Esophagus (tissue), 2 donors: ENCODE measurements around the gene PTPRD. TPM values are rescaled to one million over a fixed set of nuclear protein-coding genes. Genes with fewer than 3 reads are reported as not detected.

Experiments used
- H3K27ac ChIP-seq, 2 donors: one replicate each; pipeline ENCODE4 v1.5.1; 2013; ENCODE audit warnings: low read depth in 2 of 2, mild to moderate bottlenecking in 2 of 2, inconsistent platforms in 1 of 2, low read length in 1 of 2, moderate library complexity in 1 of 2
- H3K27me3 ChIP-seq, 2 donors: one replicate each; pipeline ENCODE4 v1.6.1; 2013; ENCODE audit warnings: low read length in 2 of 2, control low read depth in 1 of 2, mild to moderate bottlenecking in 1 of 2; ENCODE audit not compliant: insufficient read depth in 2 of 2, control insufficient read depth in 1 of 2
- H3K36me3 ChIP-seq, 2 donors: one replicate each; pipeline ENCODE4 v1.6.1; 2013; ENCODE audit warnings: low read length in 1 of 2; ENCODE audit not compliant: control insufficient read depth in 2 of 2, insufficient read depth in 2 of 2
- H3K4me1 ChIP-seq, 2 donors: one replicate each; pipeline ENCODE4 v1.6.1; 2013; ENCODE audit warnings: low read length in 1 of 2; ENCODE audit not compliant: control insufficient read depth in 2 of 2, insufficient read depth in 2 of 2
- H3K4me3 ChIP-seq, 2 donors: one replicate each; pipeline ENCODE4 v1.5.1; 2013; ENCODE audit warnings: low read length in 2 of 2, mild to moderate bottlenecking in 2 of 2, low read depth in 1 of 2, moderate library complexity in 1 of 2
- H3K9me3 ChIP-seq, 2 donors: one replicate each; pipeline ENCODE4 v1.6.1; 2013; ENCODE audit warnings: mild to moderate bottlenecking in 2 of 2, low read depth in 1 of 2, low read length in 1 of 2, moderate library complexity in 1 of 2; ENCODE audit not compliant: control insufficient read depth in 2 of 2, insufficient read depth in 1 of 2
- WGBS, 2 donors: extraction: QIAGEN DNeasy Blood & Tissue Kit; methylation state at CpG; one replicate each; pipeline ENCODE4 v1.1.7; 2013; 5-methylcytosine and 5-hydroxymethylcytosine counted together
- polyA plus RNA-seq, 2 donors: library from polyadenylated mRNA; stranded (reverse); fragments of 200-250 nt; gene quantifications; one replicate each; pipeline ENCODE4 v1.2.3, GENCODE V29; 2013
- donor health status: healthy with polysubstance abuse.
- donor health status: Bipolar disorder and iron deficiency.

The PTPRD gene
- polyA plus RNA-seq, 2 donors, result 0.53 to 0.60 TPM

DNA sequence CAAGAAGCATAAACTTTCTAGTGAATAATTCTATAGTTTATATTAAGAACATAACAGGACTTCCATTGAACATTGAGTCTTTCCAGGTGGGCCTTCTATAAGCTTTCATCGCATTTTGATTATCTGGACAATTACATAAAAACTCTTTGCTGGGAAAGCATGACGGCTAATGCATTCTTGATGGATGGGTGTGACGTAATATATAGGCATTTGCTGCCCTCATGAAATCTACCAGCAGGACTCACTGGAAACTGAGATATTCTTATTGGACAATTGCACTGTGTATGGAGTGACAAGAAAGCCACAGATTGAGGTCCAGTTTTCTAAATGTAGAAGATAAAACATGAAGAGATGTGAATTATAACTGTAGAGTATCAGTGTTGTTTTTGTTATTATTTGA is 15.0 kb downstream of the PTPRD start:
- no peaks in the 10 kb centered on the region for H3K4me1 ChIP-seq
- H3K27me3 ChIP-seq, result no peaks in the 10 kb centered on the region
- WGBS, 2 donors, result 67 to 68% methylated on average over 3 of the region's 3 CpGs
- H3K27ac ChIP-seq, result no peak overlapping the region
- H3K4me3 ChIP-seq, result no peak overlapping the region
- no peaks in the 10 kb centered on the region for H3K9me3 ChIP-seq
- H3K36me3 ChIP-seq, result no peaks in the 10 kb centered on the region

DNA sequence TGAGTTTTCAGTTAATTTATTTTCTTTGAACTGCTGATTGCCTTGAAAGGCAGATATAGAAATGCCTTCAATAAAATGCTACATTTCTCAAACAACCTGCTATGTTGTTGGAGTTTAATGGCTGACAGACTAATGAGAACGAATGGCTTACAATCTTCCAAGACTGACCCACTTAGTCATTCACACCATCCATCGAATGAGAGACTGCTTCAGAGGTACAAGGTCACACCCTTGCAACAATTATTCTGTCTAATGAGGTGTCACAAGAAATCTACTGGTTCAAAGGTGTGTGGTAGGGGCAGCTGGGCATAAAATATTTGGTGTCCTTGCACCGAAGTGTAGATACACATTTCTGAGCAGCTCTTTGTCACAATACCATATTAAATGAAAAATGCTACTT is 18.3 kb downstream of the PTPRD start:
- WGBS, 2 donors, result 40 to 45% methylated on average over 3 of the region's 3 CpGs
- Histone ChIP-seq H3K36me3 (no peaks in the 10 kb centered on the region), H3K27me3 (no peaks in the 10 kb centered on the region)

DNA sequence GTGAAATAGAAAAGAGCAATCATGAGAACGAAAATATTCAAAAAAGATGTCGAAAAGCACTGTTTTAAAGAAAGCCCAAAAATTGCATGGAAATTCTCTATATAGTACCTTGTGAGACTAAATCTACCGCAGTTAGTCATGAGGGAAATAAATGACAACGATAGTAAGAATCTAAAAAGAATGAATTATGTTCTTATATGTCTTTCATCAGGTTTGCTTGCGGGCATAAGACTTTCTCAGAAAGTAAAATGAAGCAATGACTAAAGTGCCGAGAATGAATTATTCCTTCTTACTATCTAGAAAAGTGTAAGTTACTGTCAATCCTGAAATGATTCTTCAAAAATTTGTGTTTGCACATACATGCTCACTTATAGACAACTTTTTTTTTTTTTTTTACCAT is 26.4 kb downstream of the PTPRD start:
- no peaks in the 10 kb centered on the region for H3K9me3 ChIP-seq
- H3K4me1 ChIP-seq, result no peaks in the 10 kb centered on the region
- H3K36me3 ChIP-seq, result no peaks in the 10 kb centered on the region
- no peaks in the 10 kb centered on the region for H3K27me3 ChIP-seq
- H3K27ac ChIP-seq, result no peak overlapping the region
- no peak overlapping the region for H3K4me3 ChIP-seq
- WGBS, 2 donors, result 87 to 89% methylated on average over 6 of the region's 6 CpGs

More for the DNA sequence above, 18.3 kb downstream of the PTPRD start:
- Histone ChIP-seq H3K27ac (no peak overlapping the region), H3K4me3 (no peak overlapping the region), H3K9me3 (no peaks in the 10 kb centered on the region), H3K4me1 (no peaks in the 10 kb centered on the region)

DNA sequence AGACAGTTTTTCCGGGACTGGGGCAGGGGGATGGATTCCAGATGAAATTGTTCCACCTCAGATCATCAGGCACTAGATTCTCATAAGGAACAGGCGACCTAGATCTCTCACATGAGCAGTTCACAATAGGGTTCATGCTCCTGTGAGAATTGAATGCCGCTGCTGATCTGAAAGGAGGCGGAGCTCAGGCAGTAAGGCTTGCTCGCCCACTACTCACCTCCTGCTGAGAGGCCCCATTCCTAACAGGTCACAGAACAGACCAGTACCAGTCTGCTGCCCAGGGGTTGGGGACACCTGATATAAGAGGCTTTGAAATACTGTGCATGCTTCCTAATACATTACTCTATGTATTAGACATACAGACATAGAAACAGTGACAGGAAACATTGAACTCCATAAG is 41.1 kb downstream of the PTPRD start:
- Histone ChIP-seq H3K36me3 (no peaks in the 10 kb centered on the region), H3K4me1 (no peaks in the 10 kb centered on the region), H3K27ac (no peak overlapping the region), H3K27me3 (no peaks in the 10 kb centered on the region), H3K4me3 (no peak overlapping the region), H3K9me3 (no peaks in the 10 kb centered on the region)
- 78 to 84% methylated on average over 5 of the region's 5 CpGs for WGBS, 2 donors

DNA sequence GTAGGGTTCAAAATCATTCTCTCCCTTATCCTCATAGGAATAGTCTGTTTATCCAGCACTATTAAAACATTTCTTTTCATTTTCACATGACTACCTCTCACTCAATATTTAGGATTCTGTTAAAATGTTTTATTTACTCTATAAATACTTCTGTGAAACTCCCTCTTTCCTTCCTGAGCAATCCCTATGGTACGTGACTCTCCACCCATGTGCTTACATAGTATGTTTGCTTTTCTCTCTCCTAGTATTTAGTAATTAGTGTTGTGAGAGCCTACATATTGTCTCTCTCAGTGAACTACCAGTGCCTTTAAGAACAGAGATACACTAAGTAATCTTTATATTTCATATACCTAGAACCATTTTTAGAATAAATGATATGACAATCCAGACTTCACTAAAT is 46.0 kb downstream of the PTPRD start:
- Histone ChIP-seq H3K36me3 (no peaks in the 10 kb centered on the region), H3K4me1 (no peaks in the 10 kb centered on the region), H3K4me3 (no peak overlapping the region), H3K27ac (no peak overlapping the region), H3K27me3 (no peaks in the 10 kb centered on the region), H3K9me3 (no peaks in the 10 kb centered on the region)
- 32 to 52% methylated on average over 1 of the region's 1 CpG for WGBS, 2 donors

DNA sequence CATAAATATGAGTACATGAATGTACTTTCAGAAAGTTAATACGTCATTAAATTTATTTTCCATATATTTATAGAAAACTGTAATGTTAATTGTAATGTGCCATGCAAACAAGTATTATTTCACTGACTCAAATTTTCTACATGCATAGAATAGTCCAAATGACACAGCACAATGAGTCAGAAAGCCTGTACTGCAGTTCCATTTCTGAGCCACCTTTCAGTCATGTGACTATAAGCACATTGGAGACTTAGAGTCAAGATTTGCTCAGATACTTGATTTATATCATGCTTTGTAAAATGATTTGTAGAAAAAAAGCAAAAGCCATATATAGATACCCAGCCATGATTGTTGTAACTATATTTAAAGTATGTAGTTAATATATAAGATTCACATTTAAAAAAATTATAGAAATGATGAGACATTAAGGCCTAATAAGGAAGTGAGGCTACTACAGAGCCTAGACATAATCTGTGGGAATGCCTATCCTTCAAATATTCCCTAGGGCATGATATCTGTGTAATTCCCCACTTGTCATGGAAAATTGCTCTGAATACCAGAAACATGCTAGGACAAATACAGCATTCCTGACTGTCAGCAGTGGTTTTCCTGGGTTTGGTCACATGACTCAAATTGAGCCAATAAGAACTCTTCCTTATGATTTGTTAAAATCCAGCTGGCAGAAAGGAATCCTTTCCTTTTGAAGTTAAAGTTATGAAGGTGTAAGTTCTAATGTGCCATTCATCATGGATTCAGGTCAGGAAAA is 50.0 kb downstream of the PTPRD start:
- Histone ChIP-seq H3K27ac (no peak overlapping the region), H3K4me1 (no peaks in the 10 kb centered on the region), H3K4me3 (no peak overlapping the region), H3K36me3 (no peaks in the 10 kb centered on the region), H3K9me3 (no peaks in the 10 kb centered on the region), H3K27me3 (no peaks in the 10 kb centered on the region)
- 71 to 80% methylated on average over 1 of the region's 1 CpG for WGBS, 2 donors

DNA sequence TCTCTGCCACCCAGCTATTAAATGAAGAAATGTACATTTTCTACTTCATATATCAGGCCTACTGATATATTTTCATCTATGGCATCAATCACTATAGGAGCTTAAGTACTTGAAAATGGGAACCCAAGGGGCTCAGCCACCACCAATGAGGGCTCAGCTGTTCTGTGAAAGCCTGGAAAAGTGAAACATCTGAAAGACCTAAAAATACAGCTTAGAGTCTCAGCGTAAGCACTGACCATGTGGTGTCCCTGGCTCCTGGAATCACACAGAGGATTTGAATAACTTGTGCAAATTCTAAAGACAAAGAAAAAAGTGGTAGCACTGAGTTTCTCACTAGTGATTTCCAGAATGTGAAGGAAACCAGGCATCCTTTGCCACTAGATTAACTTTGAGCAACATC is 64.5 kb downstream of the PTPRD start:
- H3K9me3 ChIP-seq, result no peaks in the 10 kb centered on the region
- no peak overlapping the region for H3K27ac ChIP-seq
- H3K27me3 ChIP-seq, result no peaks in the 10 kb centered on the region
- 71 to 76% methylated on average over 1 of the region's 1 CpG for WGBS, 2 donors
- H3K4me3 ChIP-seq, result no peak overlapping the region
- no peaks in the 10 kb centered on the region for H3K36me3 ChIP-seq
- H3K4me1 ChIP-seq, result no peaks in the 10 kb centered on the region

DNA sequence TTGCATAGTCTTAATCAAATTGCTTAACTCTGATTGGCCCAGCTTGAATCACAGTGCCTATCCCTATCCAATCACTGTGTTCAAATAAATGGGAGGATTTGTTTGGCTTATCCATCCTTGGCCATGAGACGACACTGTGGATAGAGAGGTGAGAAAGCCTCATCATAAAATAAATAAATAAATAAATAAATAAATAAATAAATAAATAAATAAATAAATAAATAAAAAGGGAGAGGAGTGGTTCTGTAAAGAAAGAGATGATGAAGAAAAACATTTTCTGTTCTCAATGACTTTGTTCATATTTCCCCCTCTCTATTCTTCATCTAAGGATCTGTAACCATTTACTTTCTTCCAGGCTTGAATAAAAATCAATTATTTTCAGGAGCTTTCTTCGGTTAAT is 74.7 kb downstream of the PTPRD start:
- H3K4me1 ChIP-seq, result no peaks in the 10 kb centered on the region
- WGBS, 2 donors, result 73 to 83% methylated on average over 2 of the region's 2 CpGs
- no peaks in the 10 kb centered on the region for H3K36me3 ChIP-seq
- H3K9me3 ChIP-seq, result no peaks in the 10 kb centered on the region
- H3K27ac ChIP-seq, result no peak overlapping the region
- no peak overlapping the region for H3K4me3 ChIP-seq
- H3K27me3 ChIP-seq, result no peaks in the 10 kb centered on the region

DNA sequence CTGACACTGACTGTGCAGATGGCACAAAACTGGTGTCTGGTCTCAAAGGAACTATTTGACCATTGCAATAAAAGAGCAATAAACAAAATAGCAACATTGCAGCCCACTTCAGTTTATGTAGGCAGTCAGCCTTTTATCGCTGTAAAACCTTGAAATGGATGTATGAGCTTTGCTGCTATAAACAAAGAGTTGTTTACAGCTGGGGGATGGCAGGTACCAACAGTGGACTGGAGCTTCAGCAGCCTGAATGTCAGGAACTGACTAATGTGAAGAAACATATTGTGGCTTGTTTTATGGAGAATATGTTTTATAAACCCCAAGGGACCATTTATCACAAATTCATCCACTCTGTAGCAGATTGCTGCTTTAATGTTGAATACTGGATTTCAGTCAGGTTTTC is 78.0 kb downstream of the PTPRD start:
- H3K4me3 ChIP-seq, result no peak overlapping the region
- H3K36me3 ChIP-seq, result no peaks in the 10 kb centered on the region
- H3K9me3 ChIP-seq, result no peaks in the 10 kb centered on the region
- no peaks in the 10 kb centered on the region for H3K27me3 ChIP-seq
- WGBS, 2 donors, result 48 to 54% methylated on average over 1 of the region's 1 CpG
- H3K4me1 ChIP-seq, result no peaks in the 10 kb centered on the region
- no peak overlapping the region for H3K27ac ChIP-seq

DNA sequence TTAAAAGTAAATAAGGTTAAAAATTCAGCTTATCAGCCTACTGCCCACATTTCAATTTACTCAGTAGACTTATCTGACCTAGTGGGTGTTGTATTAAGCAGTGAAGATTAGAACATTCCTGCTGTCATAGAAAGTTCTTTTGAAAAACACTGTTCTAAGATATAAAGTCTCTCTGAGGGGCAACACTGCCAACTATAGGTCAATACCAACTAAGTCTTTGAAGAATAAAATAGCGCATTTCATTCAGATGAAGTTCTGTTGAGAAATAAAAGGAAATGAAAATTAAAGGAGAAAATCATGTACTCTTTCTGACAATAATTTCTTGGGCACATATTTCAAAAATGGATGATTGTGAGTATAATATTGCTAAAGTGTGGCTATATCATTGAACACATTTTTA is 86.8 kb downstream of the PTPRD start:
- H3K27ac ChIP-seq, result no peak overlapping the region
- no peak overlapping the region for H3K4me3 ChIP-seq
- WGBS, 2 donors, result 72% methylated on average over 1 of the region's 1 CpG
- no peaks in the 10 kb centered on the region for H3K9me3 ChIP-seq
- H3K27me3 ChIP-seq, result no peaks in the 10 kb centered on the region
- no peaks in the 10 kb centered on the region for H3K36me3 ChIP-seq
- H3K4me1 ChIP-seq, result no peaks in the 10 kb centered on the region
